GM12864 (cell line): Measurements from ENCODE around the gene ZDHHC7.

Experiments used
- DNase-seq: peaks from one replicate; pipeline ENCODE4 v3.0.0-alpha.2; 2011; ENCODE audit warnings: low read depth
- H3K4me3 ChIP-seq: 2 replicates; pipeline ENCODE4 v1.5.1; 2011; ENCODE audit warnings: mild to moderate bottlenecking, low read depth, low read length, control low read depth
- TF ChIP-seq, protein P1 (sequence below): IDR thresholded peaks from 2 replicates; pipeline ENCODE4 v1.5.1; 2011; ENCODE audit warnings: low read depth, mild to moderate bottlenecking, moderate library complexity, low read length, control low read depth, inconsistent platforms; ENCODE audit errors: missing control alignments

The ZDHHC7 gene

DNA sequence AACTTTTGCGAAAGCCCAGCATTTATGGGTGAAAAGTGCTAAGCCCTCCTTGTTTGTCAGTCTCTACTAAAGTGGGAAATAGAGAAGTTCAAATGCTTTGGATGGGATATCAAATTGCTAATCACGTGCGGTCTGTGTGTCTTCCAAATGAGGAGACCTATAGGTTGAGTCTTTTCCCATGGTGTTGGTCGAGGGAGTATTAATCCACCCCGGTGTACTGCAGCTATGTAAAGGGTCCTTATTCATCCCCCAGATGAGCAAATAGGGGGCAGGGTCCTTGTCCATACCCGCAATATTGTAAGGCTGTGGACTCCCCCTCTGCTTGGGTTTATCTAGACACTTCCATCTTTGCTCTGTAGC lies 30.8 kb upstream of the ZDHHC7 start:
- no peak overlapping the region for H3K4me3 ChIP-seq
- DNase-seq = no peak
- TF ChIP-seq, protein P1, sequence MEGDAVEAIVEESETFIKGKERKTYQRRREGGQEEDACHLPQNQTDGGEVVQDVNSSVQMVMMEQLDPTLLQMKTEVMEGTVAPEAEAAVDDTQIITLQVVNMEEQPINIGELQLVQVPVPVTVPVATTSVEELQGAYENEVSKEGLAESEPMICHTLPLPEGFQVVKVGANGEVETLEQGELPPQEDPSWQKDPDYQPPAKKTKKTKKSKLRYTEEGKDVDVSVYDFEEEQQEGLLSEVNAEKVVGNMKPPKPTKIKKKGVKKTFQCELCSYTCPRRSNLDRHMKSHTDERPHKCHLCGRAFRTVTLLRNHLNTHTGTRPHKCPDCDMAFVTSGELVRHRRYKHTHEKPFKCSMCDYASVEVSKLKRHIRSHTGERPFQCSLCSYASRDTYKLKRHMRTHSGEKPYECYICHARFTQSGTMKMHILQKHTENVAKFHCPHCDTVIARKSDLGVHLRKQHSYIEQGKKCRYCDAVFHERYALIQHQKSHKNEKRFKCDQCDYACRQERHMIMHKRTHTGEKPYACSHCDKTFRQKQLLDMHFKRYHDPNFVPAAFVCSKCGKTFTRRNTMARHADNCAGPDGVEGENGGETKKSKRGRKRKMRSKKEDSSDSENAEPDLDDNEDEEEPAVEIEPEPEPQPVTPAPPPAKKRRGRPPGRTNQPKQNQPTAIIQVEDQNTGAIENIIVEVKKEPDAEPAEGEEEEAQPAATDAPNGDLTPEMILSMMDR = no peak

DNA sequence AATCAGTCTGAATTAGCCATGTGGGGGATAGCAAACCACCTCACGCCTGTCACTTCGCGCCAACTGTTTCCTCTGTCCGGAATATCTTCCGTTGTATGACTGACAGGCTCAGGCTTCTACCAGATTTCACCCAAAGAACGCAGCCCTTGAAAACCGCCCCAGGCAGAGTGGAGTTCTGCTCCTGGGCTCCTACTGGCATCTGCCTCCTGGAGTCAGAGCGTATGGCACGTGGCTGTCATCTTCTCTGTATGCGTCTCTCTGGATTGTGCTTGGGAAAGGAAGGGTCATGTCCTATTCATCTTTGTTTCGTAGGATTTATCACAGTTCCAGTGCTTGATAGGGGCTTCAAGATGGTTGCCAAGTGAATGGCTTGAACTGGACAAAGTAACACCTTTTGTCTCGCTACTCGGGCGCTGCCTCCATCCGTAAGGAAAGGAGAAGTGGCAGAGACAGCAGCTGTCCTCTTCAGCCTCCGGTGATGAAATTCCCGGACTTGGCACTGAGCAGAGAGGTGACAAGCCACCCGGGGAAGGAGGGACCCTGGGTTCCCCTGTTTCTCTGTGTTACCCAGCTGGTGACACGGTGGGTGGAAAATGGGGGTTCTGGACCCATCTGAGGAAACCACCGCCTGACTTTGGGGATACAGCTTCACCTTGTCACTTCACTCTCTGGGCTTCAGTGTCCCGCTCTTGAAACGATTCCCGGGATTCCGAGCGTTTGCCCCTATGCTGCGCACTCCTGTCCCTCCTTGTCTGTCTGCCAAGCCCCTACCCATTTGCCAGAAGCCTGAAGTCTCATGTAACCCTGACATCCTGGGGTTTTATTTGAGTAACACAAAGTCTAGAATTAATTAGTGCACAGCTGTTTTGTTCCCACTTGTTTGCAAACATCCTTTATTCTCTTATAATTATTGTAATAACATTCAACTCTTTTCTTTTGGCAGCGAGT lies 30.2 kb upstream of the ZDHHC7 start:
- DNase-seq = no peak
- no peak overlapping the region for H3K4me3 ChIP-seq
- TF ChIP-seq, protein P1 = no peak

GRCh38 chr16:85040685-85041084 lies 29.4 kb upstream of the ZDHHC7 start:
- TF ChIP-seq, protein P1 = no peak
- no peak overlapping the region for H3K4me3 ChIP-seq
- DNase-seq = no peak

GRCh38 chr16:85037721-85038120 lies 26.4 kb upstream of the ZDHHC7 start:
- TF ChIP-seq, protein P1 = no peak
- DNase-seq = no peak
- no peak overlapping the region for H3K4me3 ChIP-seq

- no peak for DNase-seq
- H3K4me3 ChIP-seq = no peak overlapping the region
- TF ChIP-seq, protein P1 = no peak
Observed at GRCh38 chr16:85037050-85037410, 25.7 kb upstream of the ZDHHC7 start.

- no peak for DNase-seq
Observed at GRCh38 chr16:85036236-85037049, 25.1 kb upstream of the ZDHHC7 start.

More at GRCh38 chr16:85036236-85037049, 25.1 kb upstream of the ZDHHC7 start:
- TF ChIP-seq, protein P1 = no peak
- H3K4me3 ChIP-seq = no peak overlapping the region
